Left ventricle myocardium inferior (tissue), 1 donor: Measurements from ENCODE around the gene CLSTN2. TPM values are rescaled to one million over a fixed set of nuclear protein-coding genes. Genes with fewer than 3 reads are reported as not detected.

ENCODE experiments used
- DNase-seq: peaks from one replicate; pipeline ENCODE4 v3.0.0-alpha.2; 2020
- H3K27ac ChIP-seq: fragments of 200-600 bp; replicated peaks from 2 replicates; pipeline ENCODE4 v1.8.0; 2021
- H3K27me3 ChIP-seq: fragments of 200-600 bp; 2 replicates; pipeline ENCODE4 v1.8.0; 2021; ENCODE audit warnings: low read depth
- H3K36me3 ChIP-seq: fragments of 200-600 bp; 2 replicates; pipeline ENCODE4 v1.8.0; 2021
- H3K4me1 ChIP-seq: fragments of 200-600 bp; 2 replicates; pipeline ENCODE4 v1.8.0; 2021
- H3K4me3 ChIP-seq: fragments of 200-600 bp; 2 replicates; pipeline ENCODE4 v1.8.0; 2021; ENCODE audit warnings: mild to moderate bottlenecking, moderate library complexity
- H3K9me3 ChIP-seq: fragments of 200-600 bp; replicated peaks from 2 replicates; pipeline ENCODE4 v1.8.0; 2021
- CTCF ChIP-seq: fragments of 200-600 bp; IDR thresholded peaks from 2 replicates; pipeline ENCODE4 v1.8.0; 2021; ENCODE audit warnings: antibody characterized with exemption, mild to moderate bottlenecking, borderline replicate concordance
- intact Hi-C: fragments of 100-400 bp; cut with micrococcal nuclease; formaldehyde crosslinking; loops from one replicate; pipeline ENCODE4 v1.11.0; 2022
- total RNA-seq: library from RNA; stranded (reverse); fragmentation: NEBNext Ultra II Directional; extraction: Animal tissue kit (Norgen Biotek cat#: 25700); gene quantifications from one replicate; pipeline ENCODE4 v1.2.1, GENCODE V29; 2021
- donor health status: DM: no; HTN: yes; CAD: no; lungs with severe emphysema.

Gene CLSTN2
- total RNA-seq, 1 donor from 2014 or later: 7.0 TPM

- no peaks in the 10 kb centered on the region for H3K9me3 ChIP-seq
- no peaks in the 10 kb centered on the region for H3K36me3 ChIP-seq
- intact Hi-C loops: no loop called here
- TF ChIP-seq CTCF: no peak
- no peaks in the 10 kb centered on the region for H3K4me1 ChIP-seq
- no peak for DNase-seq
- H3K27ac ChIP-seq: no peak overlapping the region
- no peaks in the 10 kb centered on the region for H3K27me3 ChIP-seq
- no peak overlapping the region for H3K4me3 ChIP-seq
Observed at GRCh38 chr3:140545756-140546155, 610.8 kb downstream of the CLSTN2 start.

- Histone ChIP-seq H3K4me1 (no peaks in the 10 kb centered on the region), H3K36me3 (no peaks in the 10 kb centered on the region), H3K27ac (no peak overlapping the region), H3K27me3 (no peaks in the 10 kb centered on the region), H3K4me3 (no peak overlapping the region), H3K9me3 (no peaks in the 10 kb centered on the region)
- intact Hi-C loops: no loop called here
- TF ChIP-seq CTCF: peak; percentile 21
- no peak for DNase-seq
Observed at GRCh38 chr3:140546649-140547048, 611.7 kb downstream of the CLSTN2 start.

GRCh38 chr3:140552403-140552802, 617.4 kb downstream of the CLSTN2 start:
- Histone ChIP-seq H3K4me3 (no peak overlapping the region), H3K27ac (no peak overlapping the region), H3K4me1 (no peaks in the 10 kb centered on the region), H3K9me3 (no peaks in the 10 kb centered on the region), H3K36me3 (no peaks in the 10 kb centered on the region), H3K27me3 (no peaks in the 10 kb centered on the region)
- TF ChIP-seq CTCF: no peak
- intact Hi-C loops: no loop called here
- DNase-seq: no peak

GRCh38 chr3:140552898-140553297, 617.9 kb downstream of the CLSTN2 start:
- DNase-seq: no peak
- Histone ChIP-seq H3K4me3 (no peak overlapping the region), H3K9me3 (no peaks in the 10 kb centered on the region), H3K27me3 (no peaks in the 10 kb centered on the region), H3K27ac (no peak overlapping the region), H3K36me3 (no peaks in the 10 kb centered on the region), H3K4me1 (no peaks in the 10 kb centered on the region)
- peak; percentile 55 for TF ChIP-seq CTCF
- intact Hi-C loops: no loop called here

GRCh38 chr3:140553591-140553990, 618.6 kb downstream of the CLSTN2 start:
- DNase-seq: no peak
- Histone ChIP-seq H3K27ac (no peak overlapping the region), H3K27me3 (no peaks in the 10 kb centered on the region), H3K4me3 (no peak overlapping the region), H3K36me3 (no peaks in the 10 kb centered on the region), H3K9me3 (no peaks in the 10 kb centered on the region), H3K4me1 (no peaks in the 10 kb centered on the region)
- intact Hi-C loops: no loop called here
- no peak for TF ChIP-seq CTCF

GRCh38 chr3:140555666-140556065, 620.7 kb downstream of the CLSTN2 start:
- DNase-seq: no peak
- Histone ChIP-seq H3K9me3 (no peaks in the 10 kb centered on the region), H3K4me1 (no peaks in the 10 kb centered on the region), H3K36me3 (no peaks in the 10 kb centered on the region), H3K4me3 (no peak overlapping the region), H3K27ac (no peak overlapping the region), H3K27me3 (no peaks in the 10 kb centered on the region)
- intact Hi-C loops: no loop called here
- no peak for TF ChIP-seq CTCF
